B cell (primary cell): ENCODE results near the gene EXD2. TPM values are rescaled to one million over a fixed set of nuclear protein-coding genes. Genes with fewer than 3 reads are reported as not detected.
"Not testable (repeated sequence)": the region's sequence is repeated elsewhere in the genome, so short reads cannot be mapped to it uniquely, and the experiment has no call there.

Experiments
- ATAC-seq: fragments of 200-7000 bp; cut with Tn5 transposase; one replicate; pipeline ENCODE4 v1.10.0; 2021; ENCODE audit warnings: low read depth, mild to moderate bottlenecking, moderate number of reproducible peaks, moderate library complexity
- CTCF ChIA-PET: fragments of 350-600 bp; sonication (Branson Sonifier 250); formaldehyde crosslinking; loops from one replicate; lab custom pipeline; 2021; ENCODE audit warnings: antibody characterized with exemption, inconsistent platforms; lab: Charles Lee
- POLR2A ChIA-PET: fragments of 350-600 bp; sonication (Branson Sonifier 250); formaldehyde crosslinking; loops from one replicate; lab custom pipeline; 2021; ENCODE audit warnings: antibody characterized with exemption; lab: Charles Lee
- DNase-seq: peaks from one replicate; pipeline ENCODE4 v3.0.0; 2013
- H2AFZ ChIP-seq: 2 replicates; pipeline ENCODE4 v1.6.1; 2012; ENCODE audit warnings: mild to moderate bottlenecking, low read depth, low read length; ENCODE audit not compliant: insufficient read depth, poor library complexity, severe bottlenecking
- H3K27ac ChIP-seq, 2 donors: 1 replicate in 1 of 2; 2 replicates in 1 of 2; pipeline ENCODE4 v1.5.1; 2012 to 2013; ENCODE audit warnings: low read length in 2 of 2, mild to moderate bottlenecking in 2 of 2, moderate library complexity in 1 of 2
- H3K27me3 ChIP-seq, 4 experiments: fragments of 200-600 bp in 1 of 4; sonication (generic) in 1 of 4; replicated peaks in 1 of 4; 1 replicate in 2 of 4; 2 replicates in 2 of 4; pipeline versions ENCODE4 v1.6.1 to v1.7.0; 2013 to 2016; ENCODE audit warnings: low read length in 3 of 4, mild to moderate bottlenecking in 2 of 4, mixed read lengths in 1 of 4, moderate library complexity in 1 of 4; ENCODE audit not compliant: insufficient read depth in 4 of 4, control insufficient read depth in 3 of 4; ENCODE audit errors: control extremely low read depth in 1 of 4
- H3K36me3 ChIP-seq, 2 experiments: replicated peaks in 1 of 2; 1 replicate in 1 of 2; 2 replicates in 1 of 2; pipeline versions ENCODE4 v1.6.1 to v1.7.1; 2013; ENCODE audit warnings: low read length in 1 of 2; ENCODE audit not compliant: insufficient read depth in 2 of 2, control insufficient read depth in 1 of 2; ENCODE audit errors: control extremely low read depth in 1 of 2, extremely low read depth in 1 of 2
- H3K4me1 ChIP-seq, 2 donors: fragments of 200-600 bp in 1 of 2; sonication (generic) in 1 of 2; 1 replicate in 1 of 2; 2 replicates in 1 of 2; pipeline versions ENCODE4 v1.5.1 to v1.6.1; 2013 to 2017; ENCODE audit warnings: low read length in 2 of 2; ENCODE audit not compliant: control insufficient read depth in 2 of 2, insufficient read depth in 2 of 2
- H3K4me2 ChIP-seq: replicated peaks from 2 replicates; pipeline ENCODE3; 2012; ENCODE audit warnings: mild to moderate bottlenecking, low read depth, low read length; ENCODE audit not compliant: poor library complexity, severe bottlenecking
- H3K4me3 ChIP-seq, 5 experiments: fragments of 200-600 bp in 1 of 5; sonication (generic) in 1 of 5; 1 replicate in 3 of 5; 2 replicates in 2 of 5; pipeline versions ENCODE4 v1.5.1 to v1.7.0; 2011 to 2016; ENCODE audit warnings: low read length in 4 of 5, mild to moderate bottlenecking in 4 of 5, low read depth in 2 of 5, control low read depth in 1 of 5, moderate library complexity in 1 of 5; ENCODE audit not compliant: insufficient read depth in 1 of 5; ENCODE audit errors: control extremely low read depth in 1 of 5, extremely low read depth in 1 of 5
- H3K79me2 ChIP-seq: fragments of 200-600 bp; sonication (generic); one replicate; pipeline ENCODE4 v1.6.0; 2016; ENCODE audit warnings: low read length; ENCODE audit not compliant: control insufficient read depth, insufficient read depth
- H3K9ac ChIP-seq: fragments of 200-600 bp; sonication (generic); 2 replicates; pipeline ENCODE4 v1.6.1; 2017; ENCODE audit warnings: mild to moderate bottlenecking, low read length, moderate library complexity
- H3K9me3 ChIP-seq, 3 donors: one replicate each; pipeline versions ENCODE4 v1.6.1 to v1.7.1; 2013; ENCODE audit warnings: low read length in 2 of 3; ENCODE audit not compliant: control insufficient read depth in 2 of 3, insufficient read depth in 1 of 3; ENCODE audit errors: control extremely low read depth in 1 of 3
- H4K20me1 ChIP-seq: 2 replicates; pipeline ENCODE4 v1.6.0; 2012; ENCODE audit warnings: mild to moderate bottlenecking, low read length; ENCODE audit not compliant: insufficient read depth, control insufficient read depth, poor library complexity, severe bottlenecking
- H3K27ac Mint-ChIP-seq: one replicate; pipeline ENCODE4 v1.8.0; 2021; ENCODE audit warnings: mixed read lengths
- H3K27me3 Mint-ChIP-seq: one replicate; pipeline ENCODE4 v1.8.0; 2021; ENCODE audit warnings: mixed read lengths
- H3K4me1 Mint-ChIP-seq: one replicate; pipeline ENCODE4 v1.8.0; 2021; ENCODE audit warnings: mixed read lengths
- H3K4me3 Mint-ChIP-seq: one replicate; pipeline ENCODE4 v1.8.0; 2021; ENCODE audit warnings: mixed read lengths
- H3K9me3 Mint-ChIP-seq: one replicate; pipeline ENCODE4 v1.8.0; 2022; ENCODE audit warnings: mixed read lengths; ENCODE audit not compliant: insufficient read depth
- EZH2 ChIP-seq: IDR thresholded peaks from 2 replicates; pipeline ENCODE4 v1.6.1; 2012; ENCODE audit warnings: borderline replicate concordance, low read depth, mild to moderate bottlenecking, moderate library complexity, low read length; ENCODE audit not compliant: insufficient read depth, poor library complexity, severe bottlenecking
- WGBS: methylation state at CpG from one replicate; pipeline ENCODE4 v1.1.5; 2013; ENCODE audit warnings: missing lambda C conversion rate; ENCODE audit not compliant: insufficient coverage; 5-methylcytosine and 5-hydroxymethylcytosine counted together
- intact Hi-C: fragments of 100-400 bp; cut with micrococcal nuclease; formaldehyde crosslinking; loops from one replicate; pipeline ENCODE4 v1.10.0; 2022
- polyA plus RNA-seq: library from polyadenylated mRNA; depleted of rRNA; stranded (reverse); fragments of >200 nt; gene quantifications from 2 replicates; pipeline ENCODE4 v1.2.3, GENCODE V29; 2012
- total RNA-seq, 2 donors: library from RNA; stranded (reverse); fragments of 120-200 nt in 1 of 2; gene quantifications; 1 replicate in 1 of 2; 2 replicates in 1 of 2; pipeline versions ENCODE4 v1.2.3 to v1.2.4, GENCODE V29; 2013 to 2022
- TF ChIP-seq, protein P1 (sequence below): fragments of 200-600 bp; IDR thresholded peaks from one replicate; pipeline ENCODE4 v1.8.0; 2022; ENCODE audit warnings: antibody characterized with exemption, mild to moderate bottlenecking

Gene EXD2
- total and polyA plus RNA-seq, 2 donors (not counting 1 experiment from before 2014, with no cell fraction given) = 3.6 to 10.0 TPM

DNA sequence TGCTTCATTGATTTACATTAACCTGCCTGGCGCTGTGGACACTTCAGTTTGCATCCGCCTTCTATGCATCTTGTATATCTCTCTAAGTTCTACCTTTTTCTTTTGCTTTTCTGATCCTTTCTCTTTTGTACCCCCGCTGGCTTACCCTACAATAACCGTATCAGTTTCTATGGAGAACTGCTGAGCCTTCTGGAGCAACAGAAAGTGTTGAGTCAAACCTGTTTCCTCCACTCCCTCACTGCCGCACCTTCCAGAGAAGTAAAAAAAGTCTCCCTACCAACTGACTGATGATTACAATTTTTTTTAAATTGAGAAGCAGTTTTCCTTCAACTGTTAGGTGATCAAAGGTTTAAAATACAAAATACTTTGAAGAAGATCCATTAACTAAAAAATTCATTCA, 17.4 kb downstream of the EXD2 start:
- no peak overlapping the region for H3K4me3 Mint-ChIP-seq
- H3K79me2 ChIP-seq = no peaks in the 10 kb centered on the region
- TF ChIP-seq, protein P1, sequence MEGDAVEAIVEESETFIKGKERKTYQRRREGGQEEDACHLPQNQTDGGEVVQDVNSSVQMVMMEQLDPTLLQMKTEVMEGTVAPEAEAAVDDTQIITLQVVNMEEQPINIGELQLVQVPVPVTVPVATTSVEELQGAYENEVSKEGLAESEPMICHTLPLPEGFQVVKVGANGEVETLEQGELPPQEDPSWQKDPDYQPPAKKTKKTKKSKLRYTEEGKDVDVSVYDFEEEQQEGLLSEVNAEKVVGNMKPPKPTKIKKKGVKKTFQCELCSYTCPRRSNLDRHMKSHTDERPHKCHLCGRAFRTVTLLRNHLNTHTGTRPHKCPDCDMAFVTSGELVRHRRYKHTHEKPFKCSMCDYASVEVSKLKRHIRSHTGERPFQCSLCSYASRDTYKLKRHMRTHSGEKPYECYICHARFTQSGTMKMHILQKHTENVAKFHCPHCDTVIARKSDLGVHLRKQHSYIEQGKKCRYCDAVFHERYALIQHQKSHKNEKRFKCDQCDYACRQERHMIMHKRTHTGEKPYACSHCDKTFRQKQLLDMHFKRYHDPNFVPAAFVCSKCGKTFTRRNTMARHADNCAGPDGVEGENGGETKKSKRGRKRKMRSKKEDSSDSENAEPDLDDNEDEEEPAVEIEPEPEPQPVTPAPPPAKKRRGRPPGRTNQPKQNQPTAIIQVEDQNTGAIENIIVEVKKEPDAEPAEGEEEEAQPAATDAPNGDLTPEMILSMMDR = no peak
- TF ChIP-seq EZH2 = no peak
- no peaks in the 10 kb centered on the region for H3K27me3 ChIP-seq
- POLR2A ChIA-PET = no interaction called here
- H3K9ac ChIP-seq = no peak overlapping the region
- H3K4me1 ChIP-seq = no peaks in the 10 kb centered on the region
- no peaks in the 10 kb centered on the region for H3K4me1 Mint-ChIP-seq
- no peaks in the 10 kb centered on the region for H3K9me3 Mint-ChIP-seq
- no peak overlapping the region for H2AFZ ChIP-seq
- H3K9me3 ChIP-seq = no peaks in the 10 kb centered on the region
- no peaks in the 10 kb centered on the region for H4K20me1 ChIP-seq
- no peak overlapping the region for H3K27ac Mint-ChIP-seq
- no peaks in the 10 kb centered on the region for H3K27me3 Mint-ChIP-seq
- no peak overlapping the region for H3K4me2 ChIP-seq
- ATAC-seq (no peak), DNase-seq (no peak)
- intact Hi-C loops = no loop called here
- H3K36me3 ChIP-seq = no peaks in the 10 kb centered on the region
- H3K27ac ChIP-seq = no peak overlapping the region
- H3K4me3 ChIP-seq = no peak overlapping the region
- WGBS = 76% methylated on average over 3 of the region's 5 CpGs
- CTCF ChIA-PET = no interaction called here

DNA sequence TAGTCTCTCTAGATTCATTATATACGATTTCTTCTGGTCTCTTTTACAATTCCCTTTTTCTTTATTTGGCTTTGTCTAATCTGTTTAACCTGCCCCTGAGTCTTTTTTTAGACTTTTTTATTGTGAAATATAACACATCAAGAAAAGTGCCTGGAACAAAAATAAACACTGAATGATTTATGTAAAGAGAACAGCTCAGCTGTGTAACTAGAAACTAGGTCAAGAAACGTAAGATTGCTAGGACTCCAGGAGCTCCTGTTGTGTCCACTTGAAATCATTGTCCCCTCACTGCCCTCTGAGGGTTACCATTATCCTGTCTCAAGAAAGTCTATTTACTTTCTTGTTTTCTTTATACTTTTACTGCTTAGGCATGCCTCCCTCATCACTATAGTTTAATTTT, 23.1 kb downstream of the EXD2 start:
- ChIA-PET CTCF (no interaction called here), POLR2A (no interaction called here)
- no peak for ATAC-seq
- no peak overlapping the region for H3K27ac ChIP-seq
- H4K20me1 ChIP-seq = no peaks in the 10 kb centered on the region
- H3K4me1 ChIP-seq = no peaks in the 10 kb centered on the region
- no peak overlapping the region for H2AFZ ChIP-seq
- no peak for DNase-seq
- TF ChIP-seq EZH2 = no peak
- TF ChIP-seq, protein P1 = no peak
- Mint-ChIP-seq H3K4me1 (no peaks in the 10 kb centered on the region), H3K27me3 (no peaks in the 10 kb centered on the region), H3K4me3 (no peak overlapping the region), H3K9me3 (no peaks in the 10 kb centered on the region), H3K27ac (no peak overlapping the region)
- H3K9me3 ChIP-seq = no peaks in the 10 kb centered on the region
- H3K79me2 ChIP-seq = no peaks in the 10 kb centered on the region
- 90% methylated on average over 1 of the region's 2 CpGs for WGBS
- intact Hi-C loops = no loop called here
- H3K9ac ChIP-seq = no peak overlapping the region
- no peaks in the 10 kb centered on the region for H3K27me3 ChIP-seq
- H3K4me3 ChIP-seq = no peak overlapping the region
- peaks cover 0 to 1% of the 10 kb centered on the region in 2 experiments for H3K36me3 ChIP-seq
- H3K4me2 ChIP-seq = no peak overlapping the region

DNA sequence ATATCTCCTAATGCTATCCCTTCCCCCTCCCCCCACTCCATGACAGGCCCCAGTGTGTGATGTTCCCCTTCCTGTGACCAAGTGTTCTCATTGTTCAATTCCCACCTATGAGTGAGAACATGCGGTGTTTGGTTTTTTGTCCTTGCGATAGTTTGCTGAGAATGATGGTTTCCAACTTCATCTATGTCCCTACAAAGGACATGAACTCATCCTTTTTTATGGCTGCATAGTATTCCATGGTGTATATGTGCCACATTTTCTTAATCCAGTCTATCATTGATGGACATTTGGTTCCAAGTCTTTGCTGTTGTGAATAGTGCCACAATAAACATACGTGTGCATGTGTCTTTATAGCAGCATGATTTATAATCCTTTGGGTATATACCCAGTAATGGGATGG, 26.4 kb downstream of the EXD2 start:
- H3K4me2 ChIP-seq, H3K4me3 ChIP-seq, CTCF ChIA-PET, ATAC-seq, H4K20me1 ChIP-seq, H3K27me3 Mint-ChIP-seq, H3K9ac ChIP-seq, H3K36me3 ChIP-seq, H3K4me1 ChIP-seq, H3K4me3 Mint-ChIP-seq, intact Hi-C loops, POLR2A ChIA-PET, H3K27ac Mint-ChIP-seq, H3K9me3 ChIP-seq, H3K79me2 ChIP-seq, DNase-seq, H3K9me3 Mint-ChIP-seq, H3K27ac ChIP-seq, H3K27me3 ChIP-seq, H3K4me1 Mint-ChIP-seq, H2AFZ ChIP-seq: not testable (repeated sequence)
- no CpG with 5 or more reads among the region's 3 CpGs for WGBS
